Activated naive CD4-positive, alpha-beta T cell treated with anti-CD3 and anti-CD28 coated beads, Interleukin-2, amount 10 ng/mL, durations not matched to agents 7 days and 5 days (primary cell): Measurements from ENCODE around the gene ASIC4.

Experiments used
- CTCF ChIA-PET: fragments of 350-600 bp; sonication (Branson Sonifier 250); formaldehyde crosslinking; loops from one replicate; lab custom pipeline; 2021; ENCODE audit warnings: antibody characterized with exemption; lab: Charles Lee
- DNase-seq: peaks from one replicate; pipeline ENCODE4 v3.0.0-alpha.2; 2020
- H3K27ac Mint-ChIP-seq: one replicate; pipeline ENCODE4 v1.8.0; 2021; ENCODE audit warnings: mild to moderate bottlenecking, moderate library complexity, mixed read lengths
- H3K27me3 Mint-ChIP-seq: one replicate; pipeline ENCODE4 v1.8.0; 2021; ENCODE audit warnings: mild to moderate bottlenecking, mixed read lengths
- H3K36me3 Mint-ChIP-seq: one replicate; pipeline ENCODE4 v1.8.0; 2021; ENCODE audit warnings: mixed read lengths
- H3K4me1 Mint-ChIP-seq: one replicate; pipeline ENCODE4 v1.8.0; 2021; ENCODE audit warnings: mixed read lengths
- H3K4me3 Mint-ChIP-seq: one replicate; pipeline ENCODE4 v1.8.0; 2021; ENCODE audit warnings: mild to moderate bottlenecking, moderate library complexity, mixed read lengths
- H3K9me3 Mint-ChIP-seq: one replicate; pipeline ENCODE4 v1.8.0; 2021; ENCODE audit warnings: mixed read lengths

Gene ASIC4

GRCh38 chr2:219474285-219475060 is 39.8 kb upstream of the ASIC4 start:
- no peak overlapping the region for H3K27ac Mint-ChIP-seq

GRCh38 chr2:219475278-219475677 is 39.0 kb upstream of the ASIC4 start:
- H3K4me3 Mint-ChIP-seq = no peak overlapping the region
- H3K27me3 Mint-ChIP-seq = peaks cover 33% of the 10 kb centered on the region
- H3K27ac Mint-ChIP-seq = no peak overlapping the region
- H3K36me3 Mint-ChIP-seq = no peaks in the 10 kb centered on the region
- H3K4me1 Mint-ChIP-seq = peaks cover 4% of the 10 kb centered on the region
- no peaks in the 10 kb centered on the region for H3K9me3 Mint-ChIP-seq
- CTCF ChIA-PET = interaction anchor here (1.3 to 7.6 kb wide), 6 partner anchors 20 to 87 kb away, joined by 3 to 66 read pairs (median 4); a partner anchor contains a TSS
- DNase-seq = no peak

More at GRCh38 chr2:219474285-219475060, 39.8 kb upstream of the ASIC4 start:
- Mint-ChIP-seq H3K4me1 (peaks cover 4% of the 10 kb centered on the region), H3K9me3 (no peaks in the 10 kb centered on the region), H3K4me3 (no peak overlapping the region), H3K36me3 (no peaks in the 10 kb centered on the region), H3K27me3 (peaks cover 27% of the 10 kb centered on the region)
- CTCF ChIA-PET = interaction anchor here (1.3 to 7.6 kb wide), 3 partner anchors 21 to 88 kb away, joined by 3 to 66 read pairs (median 6); a partner anchor contains a TSS
- DNase-seq = no peak

- no peaks in the 10 kb centered on the region for H3K9me3 Mint-ChIP-seq
- CTCF ChIA-PET = interaction anchor here (0.6 to 7.6 kb wide), 18 partner anchors 10 to 629 kb away, joined by 3 to 66 read pairs (median 3); a partner anchor contains a TSS
- no peak overlapping the region for H3K4me3 Mint-ChIP-seq
- peak; percentile 77 for DNase-seq
- H3K27ac Mint-ChIP-seq = no peak overlapping the region
- H3K27me3 Mint-ChIP-seq = peaks cover 40% of the 10 kb centered on the region
- H3K4me1 Mint-ChIP-seq = peaks cover 4% of the 10 kb centered on the region
- H3K36me3 Mint-ChIP-seq = no peaks in the 10 kb centered on the region
Measured at GRCh38 chr2:219475697-219476651, 38.3 kb upstream of the ASIC4 start.

GRCh38 chr2:219476652-219477151 is 37.6 kb upstream of the ASIC4 start:
- peaks cover 47% of the 10 kb centered on the region for H3K27me3 Mint-ChIP-seq
- CTCF ChIA-PET = interaction anchor here (0.6 to 7.6 kb wide), 15 partner anchors 9 to 621 kb away, joined by 3 to 66 read pairs (median 3); no protein-coding TSS in a partner anchor
- no peaks in the 10 kb centered on the region for H3K9me3 Mint-ChIP-seq
- H3K27ac Mint-ChIP-seq = no peak overlapping the region
- no peak for DNase-seq
- H3K4me3 Mint-ChIP-seq = no peak overlapping the region
- no peaks in the 10 kb centered on the region for H3K36me3 Mint-ChIP-seq
- peaks cover 4% of the 10 kb centered on the region for H3K4me1 Mint-ChIP-seq

GRCh38 chr2:219477179-219477578 is 37.1 kb upstream of the ASIC4 start:
- Mint-ChIP-seq H3K4me1 (peaks cover 4% of the 10 kb centered on the region), H3K36me3 (no peaks in the 10 kb centered on the region), H3K9me3 (no peaks in the 10 kb centered on the region), H3K27ac (no peak overlapping the region), H3K4me3 (no peak overlapping the region), H3K27me3 (peaks cover 52% of the 10 kb centered on the region)
- CTCF ChIA-PET = interaction anchor here (0.7 to 7.6 kb wide), 11 partner anchors 8 to 214 kb away, joined by 3 to 66 read pairs (median 4); a partner anchor contains a TSS
- DNase-seq = no peak

- H3K4me3 Mint-ChIP-seq = no peak overlapping the region
- H3K4me1 Mint-ChIP-seq = peaks cover 4% of the 10 kb centered on the region
- peaks cover 58% of the 10 kb centered on the region for H3K27me3 Mint-ChIP-seq
- CTCF ChIA-PET = interaction anchor here (0.9 to 7.6 kb wide), 6 partner anchors 15 to 75 kb away, joined by 3 to 66 read pairs (median 4); a partner anchor contains a TSS
- DNase-seq = no peak
- no peaks in the 10 kb centered on the region for H3K9me3 Mint-ChIP-seq
- no peak overlapping the region for H3K27ac Mint-ChIP-seq
- H3K36me3 Mint-ChIP-seq = no peaks in the 10 kb centered on the region
Measured at GRCh38 chr2:219477815-219478214, 36.5 kb upstream of the ASIC4 start.

GRCh38 chr2:219478916-219479315 is 35.4 kb upstream of the ASIC4 start:
- Mint-ChIP-seq H3K4me1 (peaks cover 4% of the 10 kb centered on the region), H3K27me3 (peaks cover 66% of the 10 kb centered on the region), H3K4me3 (no peak overlapping the region), H3K27ac (no peak overlapping the region), H3K36me3 (no peaks in the 10 kb centered on the region), H3K9me3 (no peaks in the 10 kb centered on the region)
- no peak for DNase-seq
- CTCF ChIA-PET = interaction anchor here (1.5 to 7.6 kb wide), 2 partner anchors 17 to 50 kb away, joined by 5 to 66 read pairs; a partner anchor contains a TSS

- H3K27me3 Mint-ChIP-seq = peaks cover 77% of the 10 kb centered on the region
- H3K9me3 Mint-ChIP-seq = no peaks in the 10 kb centered on the region
- no peaks in the 10 kb centered on the region for H3K36me3 Mint-ChIP-seq
- CTCF ChIA-PET = no interaction called here
- peaks cover 5% of the 10 kb centered on the region for H3K4me1 Mint-ChIP-seq
- H3K27ac Mint-ChIP-seq = no peak overlapping the region
- H3K4me3 Mint-ChIP-seq = no peak overlapping the region
- DNase-seq = no peak
Measured at GRCh38 chr2:219480004-219480403, 34.3 kb upstream of the ASIC4 start.

- DNase-seq = no peak
- Mint-ChIP-seq H3K27ac (no peak overlapping the region), H3K27me3 (peaks cover 84% of the 10 kb centered on the region), H3K36me3 (no peaks in the 10 kb centered on the region), H3K4me1 (peaks cover 2% of the 10 kb centered on the region), H3K9me3 (no peaks in the 10 kb centered on the region), H3K4me3 (no peak overlapping the region)
- CTCF ChIA-PET = interaction anchor here (0.8 to 3.1 kb wide), 5 partner anchors 8 to 47 kb away, joined by 3 to 17 read pairs (median 5); a partner anchor contains a TSS
Measured at GRCh38 chr2:219482674-219483405, 31.4 kb upstream of the ASIC4 start.

GRCh38 chr2:219483451-219484342 is 30.6 kb upstream of the ASIC4 start:
- no peak for DNase-seq
- CTCF ChIA-PET = interaction anchor here (0.8 to 3.1 kb wide), 3 partner anchors 12 to 46 kb away, joined by 3 to 17 read pairs (median 11); a partner anchor contains a TSS
- H3K4me1 Mint-ChIP-seq = peaks cover 2% of the 10 kb centered on the region
- no peaks in the 10 kb centered on the region for H3K9me3 Mint-ChIP-seq
- no peaks in the 10 kb centered on the region for H3K36me3 Mint-ChIP-seq
- no peak overlapping the region for H3K4me3 Mint-ChIP-seq
- H3K27ac Mint-ChIP-seq = no peak overlapping the region
- peaks cover 89% of the 10 kb centered on the region for H3K27me3 Mint-ChIP-seq

GRCh38 chr2:219484343-219485200 is 29.7 kb upstream of the ASIC4 start:
- CTCF ChIA-PET = interaction anchor here (2.9 to 3.1 kb wide), 2 partner anchors 10 to 11 kb away, joined by 13 to 17 read pairs; a partner anchor contains a TSS
- H3K4me3 Mint-ChIP-seq = no peak overlapping the region
- peaks cover 87% of the 10 kb centered on the region for H3K27me3 Mint-ChIP-seq
- peaks cover 2% of the 10 kb centered on the region for H3K4me1 Mint-ChIP-seq
- H3K9me3 Mint-ChIP-seq = no peaks in the 10 kb centered on the region
- H3K36me3 Mint-ChIP-seq = no peaks in the 10 kb centered on the region
- DNase-seq = no peak
- no peak overlapping the region for H3K27ac Mint-ChIP-seq
